ENCODE measurements around the gene TIPIN.

- TF ChIP-seq CTCF (conservative IDR thresholded peaks at IDR 0.05; ENCODE audit: low read depth, low read length): no peak
- TF ChIP-seq EZH2phosphoT487 (IDR thresholded peaks at IDR 0.05; ENCODE audit: borderline replicate concordance, low read length): no peak
- TF ChIP-seq EZH2 (IDR thresholded peaks at IDR 0.05; ENCODE audit: low read length, unreplicated experiment): no peak
Observed at GRCh38 chr15:66294157-66294931, 62.1 kb downstream of the TIPIN start.

All from PC-3 (cell line).